ENCODE data around the gene FOXO1.

The FOXO1 gene

GRCh38 chr13:40585911-40586471 lies 80.5 kb downstream of the FOXO1 start:
- peaks cover 90% of the 10 kb centered on the region for H3K79me2 ChIP-seq (ENCODE audit: control insufficient read depth, low read length)
- peaks cover 71% of the 10 kb centered on the region for H3F3A ChIP-seq (ENCODE audit: control insufficient read depth, insufficient read depth)
- peak overlapping the region; percentile 85 for H3K4me2 ChIP-seq (ENCODE audit: low read length)

GRCh38 chr13:40583738-40584137 lies 82.7 kb downstream of the FOXO1 start:
- H3K79me2 ChIP-seq (ENCODE audit: control insufficient read depth, low read length): peaks cover 97% of the 10 kb centered on the region
- H3K9me2 ChIP-seq (replicated peaks; ENCODE audit: control insufficient read depth, low read length): no peaks in the 10 kb centered on the region
- no peaks in the 10 kb centered on the region for H4K20me1 ChIP-seq (ENCODE audit: control insufficient read depth, insufficient read depth, low read depth, low read length)
- peaks cover 61% of the 10 kb centered on the region for H3F3A ChIP-seq (ENCODE audit: control insufficient read depth, insufficient read depth)
- H3K9me3 ChIP-seq (ENCODE audit: control insufficient read depth, insufficient read depth, low read length): peaks cover 19% of the 10 kb centered on the region; the same call in 1 of the 2 replicates
- no peaks in the 10 kb centered on the region for H3K27me3 ChIP-seq (ENCODE audit: control insufficient read depth, low read length)
- H3K4me1 ChIP-seq (ENCODE audit: control insufficient read depth, low read length): peaks cover 99% of the 10 kb centered on the region
- peaks cover 74% of the 10 kb centered on the region for H3K36me3 ChIP-seq (ENCODE audit: control insufficient read depth, low read length)
- TF ChIP-seq EZH2phosphoT487 (IDR thresholded peaks at IDR 0.05; ENCODE audit: borderline replicate concordance, low read length) (no peak), CTCF (IDR thresholded peaks at IDR 0.05; ENCODE audit: low read depth, low read length, poor library complexity, severe bottlenecking) (no peak)
- peak overlapping the region; percentile 93 for H3K4me2 ChIP-seq (ENCODE audit: low read length)
- H3K27ac ChIP-seq (ENCODE audit: low read depth, low read length): peak overlapping the region; percentile 99
- H3K4me3 ChIP-seq (ENCODE audit: low read length): peak overlapping the region; percentile 65; the same call in 1 of the 2 replicates

More at GRCh38 chr13:40585911-40586471, 80.5 kb downstream of the FOXO1 start:
- H3K27me3 ChIP-seq (ENCODE audit: control insufficient read depth, low read length): no peaks in the 10 kb centered on the region
- H3K4me1 ChIP-seq (ENCODE audit: control insufficient read depth, low read length): peaks cover 98% of the 10 kb centered on the region
- peak overlapping the region; percentile 99 for H3K27ac ChIP-seq (ENCODE audit: low read depth, low read length)
- no peaks in the 10 kb centered on the region for H3K9me2 ChIP-seq (replicated peaks; ENCODE audit: control insufficient read depth, low read length)
- no peaks in the 10 kb centered on the region for H4K20me1 ChIP-seq (ENCODE audit: control insufficient read depth, insufficient read depth, low read depth, low read length)
- TF ChIP-seq EZH2phosphoT487 (IDR thresholded peaks at IDR 0.05; ENCODE audit: borderline replicate concordance, low read length): no peak
- no peak for TF ChIP-seq CTCF (IDR thresholded peaks at IDR 0.05; ENCODE audit: low read depth, low read length, poor library complexity, severe bottlenecking)
- peaks cover 56% of the 10 kb centered on the region for H3K36me3 ChIP-seq (ENCODE audit: control insufficient read depth, low read length)
- peaks cover 19% of the 10 kb centered on the region; the same call in 1 of the 2 replicates for H3K9me3 ChIP-seq (ENCODE audit: control insufficient read depth, insufficient read depth, low read length)
- peak overlapping the region; percentile 66 for H3K4me3 ChIP-seq (ENCODE audit: low read length)

- H3K79me2 ChIP-seq (ENCODE audit: control insufficient read depth, low read length): peaks cover 97% of the 10 kb centered on the region
Observed at GRCh38 chr13:40582531-40582930, 83.9 kb downstream of the FOXO1 start.

More at GRCh38 chr13:40582531-40582930, 83.9 kb downstream of the FOXO1 start:
- Histone ChIP-seq H4K20me1 (ENCODE audit: control insufficient read depth, insufficient read depth, low read depth, low read length) (0 out of 2 replicates have a peak, but pooled peaks cover 2% of the 10 kb centered on the region), H3K4me3 (ENCODE audit: low read length) (peak overlapping the region; percentile 65), H3K9me3 (ENCODE audit: control insufficient read depth, insufficient read depth, low read length) (peaks cover 19% of the 10 kb centered on the region; the same call in 1 of the 2 replicates), H3F3A (ENCODE audit: control insufficient read depth, insufficient read depth) (peaks cover 53% of the 10 kb centered on the region), H3K36me3 (ENCODE audit: control insufficient read depth, low read length) (peaks cover 69% of the 10 kb centered on the region), H3K9me2 (replicated peaks; ENCODE audit: control insufficient read depth, low read length) (no peaks in the 10 kb centered on the region), H3K27ac (ENCODE audit: low read depth, low read length) (peak overlapping the region; percentile 99), H3K27me3 (ENCODE audit: control insufficient read depth, low read length) (no peaks in the 10 kb centered on the region), H3K4me2 (ENCODE audit: low read length) (peak overlapping the region; percentile 93), H3K4me1 (ENCODE audit: control insufficient read depth, low read length) (peaks cover 99% of the 10 kb centered on the region)
- TF ChIP-seq CTCF (IDR thresholded peaks at IDR 0.05; ENCODE audit: low read depth, low read length, poor library complexity, severe bottlenecking) (no peak), EZH2phosphoT487 (IDR thresholded peaks at IDR 0.05; ENCODE audit: borderline replicate concordance, low read length) (no peak)
